Gastrocnemius medialis (tissue), 4 donors: ENCODE data around the gene SF3A1. TPM values are rescaled to one million over a fixed set of nuclear protein-coding genes. Genes with fewer than 3 reads are reported as not detected.

Source experiments
- ATAC-seq, 2 donors: fragments of 150-250 bp; one replicate each; pipeline ENCODE4 v1.9.1; 2016
- DNase-seq, 2 donors: peaks; one replicate each; pipeline ENCODE4 v3.0.0-alpha.2; 2019
- H3K27ac ChIP-seq, 4 donors: fragments of 200-600 bp; sonication (generic); 1 replicate in 1 of 4; 2 replicates in 3 of 4; pipeline ENCODE4 v1.5.1; 2016 to 2018; ENCODE audit warnings: mild to moderate bottlenecking in 2 of 4, moderate library complexity in 1 of 4
- H3K27me3 ChIP-seq, 3 donors: fragments of 200-600 bp; sonication (generic) in 2 of 3; 1 replicate in 1 of 3; 2 replicates in 2 of 3; pipeline versions ENCODE4 v1.5.1 to v1.6.0; 2016 to 2019; ENCODE audit warnings: mild to moderate bottlenecking in 1 of 3, moderate library complexity in 1 of 3
- H3K36me3 ChIP-seq, 2 donors: fragments of 200-600 bp; sonication (generic) in 1 of 2; one replicate each; pipeline ENCODE4 v1.5.1; 2017 to 2018
- H3K4me1 ChIP-seq, 2 donors: fragments of 200-600 bp; sonication (generic) in 1 of 2; one replicate each; pipeline ENCODE4 v1.5.1; 2016 to 2017; ENCODE audit warnings: mild to moderate bottlenecking in 2 of 2
- H3K4me3 ChIP-seq, 4 donors: fragments of 200-600 bp; sonication (generic) in 3 of 4; 1 replicate in 1 of 4; 2 replicates in 3 of 4; pipeline ENCODE4 v1.5.1; 2016 to 2019; ENCODE audit warnings: mild to moderate bottlenecking in 2 of 4
- H3K9me3 ChIP-seq, 3 donors: fragments of 200-600 bp; sonication (generic) in 2 of 3; 1 replicate in 1 of 3; 2 replicates in 2 of 3; pipeline ENCODE4 v1.5.1; 2016 to 2019
- POLR2A ChIP-seq, 2 donors: fragments of 450-650 bp; IDR thresholded peaks; one replicate each; pipeline ENCODE4 v1.6.1; 2017; ENCODE audit warnings: antibody characterized with exemption in 2 of 2, mild to moderate bottlenecking in 2 of 2, moderate library complexity in 2 of 2
- in situ Hi-C, 4 donors: fragments of 200-750 bp; cut with MboI; loops; one replicate each; pipeline versions ENCODE4 v1.15.0 to v1.8.0; 2017; ENCODE audit warnings: low sequenced_read_pairs in 4 of 4
- intact Hi-C: fragments of 100-400 bp; cut with DNase I; formaldehyde crosslinking; loops from one replicate; pipeline ENCODE4 v1.15.1; 2023; ENCODE audit warnings: low total_unique reads
- total RNA-seq, 4 donors: library from RNA; depleted of rRNA; stranded (reverse); fragments of >200 nt; gene quantifications; one replicate each; pipeline versions ENCODE4 v1.1.0 to v1.2.3, GENCODE V29; 2016
- TF ChIP-seq, protein P1 (sequence below), 5 experiments: fragments of 450-650 bp in 3 of 5; fragments of 200-600 bp in 2 of 5; sonication (generic) in 2 of 5; IDR thresholded peaks in 4 of 5; conservative IDR thresholded peaks in 1 of 5; 1 replicate in 4 of 5; 2 replicates in 1 of 5; pipeline ENCODE4 v1.5.1; 2016 to 2019; ENCODE audit warnings: antibody characterized with exemption in 5 of 5, mild to moderate bottlenecking in 3 of 5, moderate library complexity in 3 of 5

SF3A1 gene
- total RNA-seq, 4 donors from 2014 or later = 36.0 to 145 (median 94.5) TPM

DNA sequence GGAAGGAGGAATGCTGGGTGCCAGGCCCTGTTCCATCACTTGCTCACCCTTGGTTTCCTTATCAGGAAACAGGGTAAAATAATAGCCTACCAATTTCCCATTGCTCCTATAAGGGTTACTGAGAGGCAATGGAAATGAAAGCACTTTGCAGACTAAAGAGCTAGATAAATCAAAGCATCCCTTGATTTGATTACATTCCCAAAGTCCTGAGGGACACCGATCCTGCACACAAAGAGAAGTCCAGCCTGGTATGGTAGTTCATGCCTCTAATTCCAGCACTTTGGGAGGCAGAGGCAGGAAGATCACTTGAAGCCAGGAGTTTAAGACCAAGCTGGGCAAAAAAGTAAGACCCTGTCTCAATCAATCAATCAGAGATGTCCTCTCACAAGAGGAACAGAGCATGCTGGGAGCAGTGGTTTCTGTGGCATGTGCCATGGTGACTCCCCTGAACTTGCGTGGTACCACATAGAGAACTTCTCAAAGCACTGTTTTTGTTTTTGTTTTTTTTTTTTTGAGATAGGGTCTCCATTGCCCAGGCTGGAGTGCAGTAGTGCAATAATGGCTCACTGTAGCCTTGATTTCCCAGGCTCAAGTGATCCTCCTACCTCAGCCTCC, 40.6 kb downstream of the SF3A1 start:
- Histone ChIP-seq H3K27me3 (no peaks in the 10 kb centered on the region), H3K36me3 (no peaks in the 10 kb centered on the region), H3K4me1 (peaks cover 22 to 32% of the 10 kb centered on the region in 2 donors), H3K27ac (no peak overlapping the region), H3K4me3 (no peak overlapping the region), H3K9me3 (no peaks in the 10 kb centered on the region)
- in situ Hi-C loops = no loop called here
- TF ChIP-seq POLR2A (IDR thresholded peaks at IDR 0.05) = no peak
- TF ChIP-seq, protein P1, sequence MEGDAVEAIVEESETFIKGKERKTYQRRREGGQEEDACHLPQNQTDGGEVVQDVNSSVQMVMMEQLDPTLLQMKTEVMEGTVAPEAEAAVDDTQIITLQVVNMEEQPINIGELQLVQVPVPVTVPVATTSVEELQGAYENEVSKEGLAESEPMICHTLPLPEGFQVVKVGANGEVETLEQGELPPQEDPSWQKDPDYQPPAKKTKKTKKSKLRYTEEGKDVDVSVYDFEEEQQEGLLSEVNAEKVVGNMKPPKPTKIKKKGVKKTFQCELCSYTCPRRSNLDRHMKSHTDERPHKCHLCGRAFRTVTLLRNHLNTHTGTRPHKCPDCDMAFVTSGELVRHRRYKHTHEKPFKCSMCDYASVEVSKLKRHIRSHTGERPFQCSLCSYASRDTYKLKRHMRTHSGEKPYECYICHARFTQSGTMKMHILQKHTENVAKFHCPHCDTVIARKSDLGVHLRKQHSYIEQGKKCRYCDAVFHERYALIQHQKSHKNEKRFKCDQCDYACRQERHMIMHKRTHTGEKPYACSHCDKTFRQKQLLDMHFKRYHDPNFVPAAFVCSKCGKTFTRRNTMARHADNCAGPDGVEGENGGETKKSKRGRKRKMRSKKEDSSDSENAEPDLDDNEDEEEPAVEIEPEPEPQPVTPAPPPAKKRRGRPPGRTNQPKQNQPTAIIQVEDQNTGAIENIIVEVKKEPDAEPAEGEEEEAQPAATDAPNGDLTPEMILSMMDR (IDR thresholded peaks at IDR 0.05 in 4 of 5, conservative IDR thresholded peaks at IDR 0.05 in 1 of 5) = no peak
- no peak for DNase-seq
- ATAC-seq = no peak
- intact Hi-C loops = no loop called here

DNA sequence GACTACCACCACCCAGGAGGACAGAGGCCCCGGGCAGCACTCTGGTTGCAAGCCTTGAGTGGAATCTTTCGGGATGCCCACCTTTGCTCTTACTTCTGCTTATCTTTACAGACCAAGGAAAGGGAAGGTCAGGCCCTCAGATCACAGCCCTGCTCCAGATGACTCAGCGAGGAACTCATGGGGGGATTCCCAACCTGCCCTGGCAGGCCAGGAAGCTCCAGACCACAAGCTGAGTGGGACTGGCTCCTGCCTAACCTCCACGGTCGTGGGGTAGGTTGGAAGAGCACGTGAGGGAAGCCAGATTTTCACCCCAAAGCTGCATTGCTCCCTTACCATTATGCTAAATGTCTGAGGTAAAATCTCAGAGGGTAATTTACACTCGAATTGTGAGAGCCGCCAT, 41.8 kb downstream of the SF3A1 start:
- in situ Hi-C loops (no loop called here), intact Hi-C loops (no loop called here)
- no peaks in the 10 kb centered on the region for H3K27me3 ChIP-seq
- no peak for ATAC-seq
- TF ChIP-seq, protein P1 (IDR thresholded peaks at IDR 0.05 in 4 of 5, conservative IDR thresholded peaks at IDR 0.05 in 1 of 5) = no peak
- TF ChIP-seq POLR2A (IDR thresholded peaks at IDR 0.05) = no peak
- H3K9me3 ChIP-seq = no peaks in the 10 kb centered on the region
- no peak overlapping the region for H3K4me3 ChIP-seq
- no peaks in the 10 kb centered on the region for H3K36me3 ChIP-seq
- no peak overlapping the region for H3K27ac ChIP-seq
- DNase-seq = no peak
- H3K4me1 ChIP-seq = peaks cover 28 to 38% of the 10 kb centered on the region in 2 donors

DNA sequence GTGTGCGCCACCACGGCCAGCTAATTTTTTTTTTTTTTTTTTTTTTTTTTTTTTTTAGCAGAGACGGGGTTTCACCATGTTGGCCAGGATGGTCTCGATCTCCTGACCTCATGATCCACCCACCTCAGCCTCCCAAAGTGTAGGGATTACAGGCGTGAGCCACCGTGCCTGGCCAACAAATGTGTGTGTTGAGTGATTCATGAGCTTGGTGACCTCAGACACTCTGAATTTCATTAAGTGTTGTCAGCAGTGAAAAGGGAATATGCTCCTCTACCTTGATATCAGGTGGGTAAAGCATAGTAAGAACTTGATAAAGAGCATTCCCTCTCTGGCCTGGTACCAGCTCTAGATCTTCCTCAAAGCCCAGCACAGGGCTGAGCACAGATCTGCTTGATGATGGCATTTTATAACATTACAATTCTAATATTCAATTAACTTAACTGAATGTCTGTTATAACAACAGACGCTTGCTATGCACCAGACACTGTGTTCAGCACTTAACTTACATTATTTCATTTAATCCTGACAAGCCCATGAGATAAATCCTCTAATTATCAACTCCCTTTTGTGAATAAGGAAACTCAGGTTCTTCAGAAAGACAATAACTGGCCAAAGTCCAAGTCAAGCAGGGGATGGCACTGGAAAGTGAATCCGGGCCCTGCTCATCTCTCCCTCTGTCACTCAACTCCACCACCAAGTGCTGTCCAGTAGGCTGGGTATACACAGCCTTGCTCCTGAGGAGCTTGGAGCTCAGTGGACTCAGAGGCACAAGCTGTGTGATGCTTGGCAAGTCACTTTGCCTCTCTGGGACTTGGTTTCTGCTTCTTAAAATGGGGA, 42.9 kb downstream of the SF3A1 start:
- in situ Hi-C loops (no loop called here), intact Hi-C loops (no loop called here)
- Histone ChIP-seq H3K27me3 (no peaks in the 10 kb centered on the region), H3K9me3 (no peaks in the 10 kb centered on the region), H3K4me3 (no peak overlapping the region), H3K36me3 (no peaks in the 10 kb centered on the region), H3K27ac (no peak overlapping the region), H3K4me1 (peaks cover 35 to 49% of the 10 kb centered on the region in 2 donors)
- ATAC-seq = no peak
- TF ChIP-seq POLR2A (IDR thresholded peaks at IDR 0.05) = no peak
- TF ChIP-seq, protein P1 (IDR thresholded peaks at IDR 0.05 in 4 of 5, conservative IDR thresholded peaks at IDR 0.05 in 1 of 5) = no peak
- no peak for DNase-seq

DNA sequence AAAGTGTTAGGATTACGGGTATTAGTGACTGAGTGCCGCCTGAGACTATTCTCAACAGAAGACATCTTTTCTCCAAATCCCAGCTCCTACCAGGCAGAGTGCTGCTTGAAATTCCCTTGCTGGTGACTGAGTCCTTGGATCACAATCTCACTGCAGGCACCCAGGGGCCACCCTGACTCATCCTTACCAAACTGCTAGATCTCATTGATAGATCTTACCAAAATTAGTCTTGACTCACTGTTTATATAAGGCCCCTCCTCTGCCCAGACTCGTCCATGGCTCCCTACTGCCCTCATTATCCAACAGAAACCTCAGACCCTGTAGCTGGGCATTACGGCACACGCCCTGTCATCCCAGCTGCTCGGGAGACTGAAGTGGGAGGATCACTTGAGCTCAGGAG, 44.6 kb downstream of the SF3A1 start:
- DNase-seq (no peak), ATAC-seq (no peak)
- H3K4me3 ChIP-seq = no peak overlapping the region
- no peaks in the 10 kb centered on the region for H3K36me3 ChIP-seq
- intact Hi-C loops (no loop called here), in situ Hi-C loops (no loop called here)
- H3K9me3 ChIP-seq = no peaks in the 10 kb centered on the region
- TF ChIP-seq POLR2A (IDR thresholded peaks at IDR 0.05) = no peak
- TF ChIP-seq, protein P1 (IDR thresholded peaks at IDR 0.05 in 4 of 5, conservative IDR thresholded peaks at IDR 0.05 in 1 of 5) = no peak
- peaks cover 47 to 57% of the 10 kb centered on the region in 2 donors for H3K4me1 ChIP-seq
- no peaks in the 10 kb centered on the region for H3K27me3 ChIP-seq
- peak overlapping the region; percentile 57 to 70 (median 62) for H3K27ac ChIP-seq
